C4-2B (cell line): ENCODE measurements around the gene SMIM14.
"Not testable (repeated sequence)": the region's sequence is repeated elsewhere in the genome, so short reads cannot be mapped to it uniquely, and the experiment has no call there.

Source experiments
- ZFX ChIP-seq: fragments of 450-650 bp; IDR thresholded peaks from 2 replicates; pipeline ENCODE4 v1.6.1; 2017
- TF ChIP-seq, protein P1 (sequence below): fragments of 450-650 bp; conservative IDR thresholded peaks from 2 replicates; pipeline ENCODE4 v1.5.1; 2017; ENCODE audit warnings: mild to moderate bottlenecking

DNA sequence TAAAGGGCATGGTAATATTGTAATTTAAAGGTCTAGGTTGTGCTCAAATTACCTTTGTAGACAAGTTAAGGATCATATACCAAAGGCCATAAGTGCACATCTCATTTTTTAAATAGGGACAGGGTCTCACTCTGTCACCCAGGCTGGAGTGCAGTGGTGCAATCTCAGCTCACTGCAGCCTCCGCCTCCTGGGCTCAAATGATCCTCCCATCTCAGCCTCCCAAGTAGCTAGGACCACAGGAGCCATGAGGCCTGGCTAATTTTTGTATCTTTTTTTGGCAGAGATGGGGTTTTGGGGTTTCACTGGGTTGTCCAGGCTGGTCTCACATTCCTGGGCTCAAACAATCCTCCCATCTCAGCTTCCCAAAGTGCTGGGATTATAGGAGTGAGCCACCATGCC is 124.4 kb downstream of the SMIM14 start:
- TF ChIP-seq, protein P1, sequence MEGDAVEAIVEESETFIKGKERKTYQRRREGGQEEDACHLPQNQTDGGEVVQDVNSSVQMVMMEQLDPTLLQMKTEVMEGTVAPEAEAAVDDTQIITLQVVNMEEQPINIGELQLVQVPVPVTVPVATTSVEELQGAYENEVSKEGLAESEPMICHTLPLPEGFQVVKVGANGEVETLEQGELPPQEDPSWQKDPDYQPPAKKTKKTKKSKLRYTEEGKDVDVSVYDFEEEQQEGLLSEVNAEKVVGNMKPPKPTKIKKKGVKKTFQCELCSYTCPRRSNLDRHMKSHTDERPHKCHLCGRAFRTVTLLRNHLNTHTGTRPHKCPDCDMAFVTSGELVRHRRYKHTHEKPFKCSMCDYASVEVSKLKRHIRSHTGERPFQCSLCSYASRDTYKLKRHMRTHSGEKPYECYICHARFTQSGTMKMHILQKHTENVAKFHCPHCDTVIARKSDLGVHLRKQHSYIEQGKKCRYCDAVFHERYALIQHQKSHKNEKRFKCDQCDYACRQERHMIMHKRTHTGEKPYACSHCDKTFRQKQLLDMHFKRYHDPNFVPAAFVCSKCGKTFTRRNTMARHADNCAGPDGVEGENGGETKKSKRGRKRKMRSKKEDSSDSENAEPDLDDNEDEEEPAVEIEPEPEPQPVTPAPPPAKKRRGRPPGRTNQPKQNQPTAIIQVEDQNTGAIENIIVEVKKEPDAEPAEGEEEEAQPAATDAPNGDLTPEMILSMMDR = not testable (repeated sequence)
- not testable (repeated sequence) for TF ChIP-seq ZFX
